BE2C (cell line): ENCODE measurements around the gene GGT5.
"Not testable (repeated sequence)": the region's sequence is repeated elsewhere in the genome, so short reads cannot be mapped to it uniquely, and the experiment has no call there.

ENCODE experiments used
- DNase-seq: peaks from one replicate; pipeline ENCODE4 v3.0.0-alpha.2; 2020
- H3K27me3 ChIP-seq: fragments of 250-450 bp; sonication (Bioruptor Pico); 2 replicates; pipeline ENCODE4 v1.5.1; 2020; ENCODE audit warnings: mild to moderate bottlenecking
- H3K36me3 ChIP-seq: fragments of 250-450 bp; sonication (Bioruptor Pico); 2 replicates; pipeline ENCODE4 v1.5.1; 2020; ENCODE audit warnings: mild to moderate bottlenecking
- H3K4me1 ChIP-seq: fragments of 250-450 bp; sonication (Bioruptor Pico); 2 replicates; pipeline ENCODE4 v1.5.1; 2020
- H3K4me3 ChIP-seq: 2 replicates; pipeline ENCODE4 v1.5.1; 2011; ENCODE audit warnings: low read depth, low read length
- H3K9me3 ChIP-seq: fragments of 250-450 bp; sonication (Bioruptor Pico); 2 replicates; pipeline ENCODE4 v1.5.1; 2020
- TF ChIP-seq, protein P1 (sequence below): IDR thresholded peaks from 2 replicates; pipeline ENCODE4 v1.5.1; 2012; ENCODE audit warnings: mild to moderate bottlenecking, low read depth, low read length

GGT5 gene

DNA sequence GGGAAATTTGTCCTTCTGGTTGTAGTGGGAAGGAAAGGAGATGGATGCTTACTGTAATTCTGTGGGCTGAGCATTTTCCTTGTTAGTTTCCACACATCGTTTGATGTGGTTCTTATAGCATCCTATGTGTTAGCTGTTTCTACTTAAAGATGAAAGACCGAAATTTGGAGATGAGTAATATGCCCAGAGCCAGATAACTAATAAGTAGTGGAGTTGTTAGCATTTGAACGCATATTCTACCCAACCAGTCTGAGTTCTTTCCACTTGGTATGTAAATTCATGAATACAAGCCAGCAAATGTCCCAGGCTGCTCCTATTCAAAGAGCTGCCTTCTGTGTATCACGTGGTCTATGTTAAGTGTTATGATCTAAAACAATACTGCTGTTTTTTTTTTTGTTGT, 40.4 kb upstream of the GGT5 start:
- Histone ChIP-seq H3K27me3 (no peaks in the 10 kb centered on the region), H3K4me3 (no peak overlapping the region), H3K36me3 (peaks cover 7% of the 10 kb centered on the region; the same call in 1 of the 2 replicates), H3K4me1 (peaks cover 13% of the 10 kb centered on the region), H3K9me3 (no peaks in the 10 kb centered on the region)
- TF ChIP-seq, protein P1, sequence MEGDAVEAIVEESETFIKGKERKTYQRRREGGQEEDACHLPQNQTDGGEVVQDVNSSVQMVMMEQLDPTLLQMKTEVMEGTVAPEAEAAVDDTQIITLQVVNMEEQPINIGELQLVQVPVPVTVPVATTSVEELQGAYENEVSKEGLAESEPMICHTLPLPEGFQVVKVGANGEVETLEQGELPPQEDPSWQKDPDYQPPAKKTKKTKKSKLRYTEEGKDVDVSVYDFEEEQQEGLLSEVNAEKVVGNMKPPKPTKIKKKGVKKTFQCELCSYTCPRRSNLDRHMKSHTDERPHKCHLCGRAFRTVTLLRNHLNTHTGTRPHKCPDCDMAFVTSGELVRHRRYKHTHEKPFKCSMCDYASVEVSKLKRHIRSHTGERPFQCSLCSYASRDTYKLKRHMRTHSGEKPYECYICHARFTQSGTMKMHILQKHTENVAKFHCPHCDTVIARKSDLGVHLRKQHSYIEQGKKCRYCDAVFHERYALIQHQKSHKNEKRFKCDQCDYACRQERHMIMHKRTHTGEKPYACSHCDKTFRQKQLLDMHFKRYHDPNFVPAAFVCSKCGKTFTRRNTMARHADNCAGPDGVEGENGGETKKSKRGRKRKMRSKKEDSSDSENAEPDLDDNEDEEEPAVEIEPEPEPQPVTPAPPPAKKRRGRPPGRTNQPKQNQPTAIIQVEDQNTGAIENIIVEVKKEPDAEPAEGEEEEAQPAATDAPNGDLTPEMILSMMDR: no peak
- DNase-seq: no peak

DNA sequence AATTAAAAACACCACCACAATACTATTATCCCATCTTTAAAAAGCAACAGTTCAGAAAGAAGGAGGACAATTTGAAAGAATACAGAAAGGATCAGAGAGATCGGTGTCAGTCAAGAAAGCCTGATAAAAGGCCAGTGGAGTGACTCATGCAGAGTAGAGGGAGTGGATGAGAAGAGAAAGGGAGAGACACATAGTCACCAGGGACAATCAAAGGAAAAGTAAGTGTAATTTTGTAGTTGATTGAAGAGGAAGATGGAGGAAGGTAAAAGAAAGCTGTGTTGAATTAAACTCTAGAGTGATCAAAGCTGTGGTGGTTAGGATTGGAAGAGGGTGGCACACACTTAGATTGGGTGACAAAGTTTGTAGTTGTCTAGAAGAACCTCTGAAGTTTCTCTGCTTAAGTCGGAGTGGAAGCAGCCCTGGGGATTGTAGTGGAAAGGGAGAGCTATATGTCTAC, 39.9 kb upstream of the GGT5 start:
- no peak overlapping the region for H3K4me3 ChIP-seq
- TF ChIP-seq, protein P1: no peak
- DNase-seq: no peak
- no peaks in the 10 kb centered on the region for H3K27me3 ChIP-seq
- H3K36me3 ChIP-seq: peaks cover 7% of the 10 kb centered on the region; the same call in 1 of the 2 replicates
- H3K4me1 ChIP-seq: peaks cover 9% of the 10 kb centered on the region
- H3K9me3 ChIP-seq: no peaks in the 10 kb centered on the region

DNA sequence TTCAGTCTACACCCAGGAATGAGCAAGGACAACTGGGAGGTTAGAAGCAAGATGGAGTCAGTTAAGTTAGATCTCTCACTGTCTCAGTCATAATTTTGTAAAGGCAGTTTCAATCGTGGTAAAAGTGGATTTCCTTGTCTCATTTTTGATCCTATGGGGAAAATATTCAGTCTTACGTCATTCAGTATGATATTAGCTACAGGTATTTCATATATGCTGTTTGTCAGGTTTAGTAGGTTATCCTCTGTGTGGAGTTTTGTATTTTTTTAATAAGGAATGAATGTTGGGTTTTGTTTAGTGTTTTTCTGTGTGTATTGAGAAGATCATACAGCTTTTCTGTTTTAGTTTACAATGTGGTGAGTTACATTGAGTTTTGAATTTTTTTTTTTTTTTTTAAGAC, 37.5 kb upstream of the GGT5 start:
- no peak overlapping the region for H3K4me3 ChIP-seq
- DNase-seq: no peak
- H3K27me3 ChIP-seq: no peaks in the 10 kb centered on the region
- H3K36me3 ChIP-seq: peaks cover 7% of the 10 kb centered on the region; the same call in 1 of the 2 replicates
- no peaks in the 10 kb centered on the region for H3K4me1 ChIP-seq
- no peaks in the 10 kb centered on the region for H3K9me3 ChIP-seq
- TF ChIP-seq, protein P1: no peak

DNA sequence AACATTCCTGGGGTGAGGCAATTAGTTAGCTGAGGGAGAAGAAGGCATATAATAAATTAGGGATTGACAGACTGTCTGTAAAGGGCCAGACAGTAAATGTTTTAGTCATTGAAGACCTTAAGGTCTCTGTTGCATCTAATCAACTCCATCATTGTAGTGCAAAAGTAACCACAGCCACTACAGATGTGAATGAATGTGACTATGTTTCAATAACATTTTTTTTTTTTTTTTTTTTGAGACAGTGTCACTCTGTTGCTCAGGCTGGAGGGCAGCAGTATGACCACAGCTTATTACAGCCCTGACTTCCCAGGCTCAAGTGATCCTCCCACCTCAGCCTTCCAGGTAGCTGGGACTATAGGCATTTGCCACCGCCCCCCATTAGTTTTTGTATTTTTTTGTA, 35.5 kb upstream of the GGT5 start:
- DNase-seq, H3K9me3 ChIP-seq, H3K27me3 ChIP-seq, H3K4me1 ChIP-seq, H3K4me3 ChIP-seq, H3K36me3 ChIP-seq: not testable (repeated sequence)

DNA sequence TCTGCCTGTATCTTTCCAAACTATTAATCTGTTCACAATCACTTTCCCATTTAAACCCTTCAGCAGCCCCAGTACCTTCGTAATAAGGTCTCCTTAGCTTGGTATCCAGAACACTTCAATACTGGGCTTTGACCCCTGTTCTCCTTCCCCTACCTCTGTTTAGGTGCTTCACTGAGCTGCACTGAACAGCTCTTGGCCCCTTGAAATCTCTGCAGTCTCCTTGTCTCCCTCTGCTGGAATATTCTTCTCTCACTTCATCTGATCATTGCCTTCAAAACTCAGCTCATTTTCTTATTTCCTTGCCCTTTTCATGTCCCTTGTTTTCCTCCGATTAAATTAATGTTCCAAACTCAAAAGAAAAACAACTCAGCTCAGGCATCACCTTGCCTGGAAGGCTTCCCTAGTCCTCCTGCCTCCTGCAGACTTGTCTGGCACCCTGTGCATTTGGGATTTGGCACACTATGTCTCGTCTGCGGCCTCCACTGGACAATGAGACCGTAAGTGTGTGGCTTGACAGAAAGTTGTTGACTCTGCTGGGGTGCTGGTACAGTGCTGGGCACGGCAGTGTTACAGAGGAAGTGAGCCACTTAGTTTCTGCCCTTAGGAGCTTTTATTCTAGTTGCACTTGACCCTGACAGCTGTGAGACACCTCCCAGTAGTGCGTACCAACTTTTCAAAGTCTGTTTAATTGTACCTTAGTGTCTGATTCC, 30.0 kb upstream of the GGT5 start:
- TF ChIP-seq, protein P1: peak; percentile 19; the same call in 1 of the 2 replicates
- not testable (repeated sequence) for H3K36me3 ChIP-seq, H3K4me1 ChIP-seq, DNase-seq, H3K27me3 ChIP-seq, H3K9me3 ChIP-seq, H3K4me3 ChIP-seq

DNA sequence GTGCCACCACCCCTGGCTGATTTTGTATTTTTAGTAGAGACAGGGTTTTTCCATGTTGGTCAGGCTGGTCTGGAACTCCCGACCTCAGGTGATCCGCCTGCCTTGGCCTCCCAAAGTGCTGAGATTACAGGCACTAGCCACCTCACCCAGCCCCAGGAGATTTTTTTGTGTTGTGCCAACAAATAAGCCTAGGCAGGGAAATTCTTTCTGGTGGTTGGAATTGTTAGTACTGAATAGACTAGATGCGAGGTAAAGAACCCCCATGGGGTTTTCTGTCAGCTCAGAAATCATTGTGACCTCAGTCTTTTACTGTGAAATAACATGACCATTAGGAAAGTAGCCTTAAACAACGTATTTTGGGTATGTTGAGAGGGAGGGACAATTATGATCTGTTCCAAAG, 29.0 kb upstream of the GGT5 start:
- H3K4me3 ChIP-seq, H3K27me3 ChIP-seq, H3K9me3 ChIP-seq, H3K36me3 ChIP-seq, DNase-seq, H3K4me1 ChIP-seq: not testable (repeated sequence)

DNA sequence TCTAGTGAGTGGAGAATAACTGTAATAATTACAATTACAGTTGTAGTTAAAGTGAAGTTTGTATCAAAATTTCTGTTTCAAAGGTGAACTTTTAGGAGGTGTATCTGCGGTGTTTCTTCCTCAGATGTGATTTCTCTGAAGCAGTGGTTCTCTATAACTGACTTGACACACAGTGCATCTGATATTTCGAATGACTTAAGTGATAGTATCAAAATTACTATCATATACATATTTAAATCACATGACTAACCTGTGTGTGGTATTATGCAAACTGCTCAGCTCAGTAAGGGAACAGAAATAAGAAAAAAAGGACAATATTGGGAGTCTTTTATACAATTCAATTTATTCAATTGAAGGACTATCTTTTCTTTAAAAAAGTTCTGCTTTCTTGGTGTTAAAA, 28.1 kb upstream of the GGT5 start:
- not testable (repeated sequence) for H3K27me3 ChIP-seq, H3K4me3 ChIP-seq, H3K9me3 ChIP-seq, H3K4me1 ChIP-seq, H3K36me3 ChIP-seq, DNase-seq

DNA sequence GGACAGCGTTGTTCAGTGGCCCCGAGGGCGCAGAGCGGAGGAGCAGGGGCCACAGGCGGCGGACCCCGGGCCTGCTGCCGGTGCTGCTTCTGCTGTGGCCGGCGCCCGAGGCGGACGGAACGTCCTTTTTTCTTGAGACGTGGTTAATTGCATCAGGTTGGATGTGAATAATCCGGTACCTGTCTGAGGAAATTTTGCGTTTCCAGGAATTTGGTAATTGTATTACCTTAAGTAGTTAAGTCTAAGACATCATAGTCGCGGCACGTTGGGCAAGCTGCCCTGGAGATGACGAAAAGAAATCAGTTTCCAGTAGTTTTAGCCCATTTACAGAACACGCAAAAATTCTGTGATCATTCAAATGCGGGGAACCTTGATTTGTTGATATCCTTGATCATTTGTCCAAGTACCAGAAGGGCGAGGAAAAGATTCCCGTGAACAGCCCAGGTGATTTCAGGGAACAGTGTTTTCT, 26.5 kb upstream of the GGT5 start:
- Histone ChIP-seq H3K27me3 (no peaks in the 10 kb centered on the region), H3K9me3 (no peaks in the 10 kb centered on the region), H3K36me3 (no peaks in the 10 kb centered on the region; the same call in 1 of the 2 replicates), H3K4me3 (peak overlapping the region; percentile 94), H3K4me1 (peaks cover 3% of the 10 kb centered on the region; the same call in 1 of the 2 replicates)
- no peak for DNase-seq
- TF ChIP-seq, protein P1: no peak
